Epithelial cell of esophagus (primary cell): ENCODE data around the gene SMIM20.
A peak's percentile ranks its signal among the peaks of the same experiment; 100 is the strongest.
"Not testable (repeated sequence)": the region's sequence is repeated elsewhere in the genome, so short reads cannot be mapped to it uniquely, and the experiment has no call there.

Experiments used
- DNase-seq: peaks from one replicate; pipeline ENCODE4 v3.0.0; 2010; ENCODE audit warnings: low read depth
- H3K4me3 ChIP-seq: 2 replicates; pipeline ENCODE4 v1.5.1; 2011; ENCODE audit warnings: mild to moderate bottlenecking, low read length, control low read depth
- TF ChIP-seq, protein P1 (sequence below): IDR thresholded peaks from 2 replicates; pipeline ENCODE4 v1.5.1; 2011; ENCODE audit warnings: low read depth, mild to moderate bottlenecking, low read length, control low read depth, inconsistent platforms; ENCODE audit not compliant: insufficient read depth; ENCODE audit errors: missing control alignments

Gene SMIM20

DNA sequence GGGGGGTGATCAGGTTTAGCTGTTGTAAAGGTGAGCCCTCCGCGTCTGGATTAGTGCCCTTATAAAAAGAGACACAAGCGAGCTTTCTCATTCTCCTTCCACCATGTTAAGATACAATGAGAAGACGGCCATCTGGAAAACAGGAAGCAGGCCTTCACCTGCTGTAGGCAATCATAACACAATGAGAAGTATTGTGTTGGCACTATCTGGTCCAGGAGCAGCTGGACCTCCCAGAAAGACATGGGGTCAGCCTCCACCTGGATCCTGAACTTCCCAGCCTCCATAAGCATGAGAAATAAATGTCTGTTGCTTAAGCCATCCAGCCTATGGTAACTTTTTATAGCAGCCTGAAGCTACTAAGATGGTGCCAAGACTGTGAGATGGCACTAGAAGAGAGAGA lies 8.6 kb upstream of the SMIM20 start:
- H3K4me3 ChIP-seq = no peak overlapping the region
- TF ChIP-seq, protein P1, sequence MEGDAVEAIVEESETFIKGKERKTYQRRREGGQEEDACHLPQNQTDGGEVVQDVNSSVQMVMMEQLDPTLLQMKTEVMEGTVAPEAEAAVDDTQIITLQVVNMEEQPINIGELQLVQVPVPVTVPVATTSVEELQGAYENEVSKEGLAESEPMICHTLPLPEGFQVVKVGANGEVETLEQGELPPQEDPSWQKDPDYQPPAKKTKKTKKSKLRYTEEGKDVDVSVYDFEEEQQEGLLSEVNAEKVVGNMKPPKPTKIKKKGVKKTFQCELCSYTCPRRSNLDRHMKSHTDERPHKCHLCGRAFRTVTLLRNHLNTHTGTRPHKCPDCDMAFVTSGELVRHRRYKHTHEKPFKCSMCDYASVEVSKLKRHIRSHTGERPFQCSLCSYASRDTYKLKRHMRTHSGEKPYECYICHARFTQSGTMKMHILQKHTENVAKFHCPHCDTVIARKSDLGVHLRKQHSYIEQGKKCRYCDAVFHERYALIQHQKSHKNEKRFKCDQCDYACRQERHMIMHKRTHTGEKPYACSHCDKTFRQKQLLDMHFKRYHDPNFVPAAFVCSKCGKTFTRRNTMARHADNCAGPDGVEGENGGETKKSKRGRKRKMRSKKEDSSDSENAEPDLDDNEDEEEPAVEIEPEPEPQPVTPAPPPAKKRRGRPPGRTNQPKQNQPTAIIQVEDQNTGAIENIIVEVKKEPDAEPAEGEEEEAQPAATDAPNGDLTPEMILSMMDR = no peak
- no peak for DNase-seq

DNA sequence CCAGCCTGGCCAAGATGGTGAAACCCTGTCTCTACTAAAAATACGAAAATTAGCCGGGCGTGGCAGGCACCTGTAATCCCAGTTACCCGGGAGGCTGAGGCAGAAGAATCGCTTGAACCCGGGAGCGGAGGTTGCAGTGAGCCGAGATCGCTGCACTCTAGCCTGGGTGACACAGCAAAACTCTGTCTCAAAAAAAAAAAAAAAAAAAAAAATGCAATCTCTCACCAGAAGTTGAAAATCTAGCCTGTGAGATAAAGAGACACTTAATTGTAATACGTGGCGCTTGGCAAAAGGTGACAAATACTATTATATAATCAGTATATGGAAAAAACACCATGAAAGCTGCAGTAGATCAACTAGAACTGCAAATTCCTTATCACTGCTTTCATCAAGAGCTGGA lies 7.9 kb upstream of the SMIM20 start:
- H3K4me3 ChIP-seq, DNase-seq: not testable (repeated sequence)

DNA sequence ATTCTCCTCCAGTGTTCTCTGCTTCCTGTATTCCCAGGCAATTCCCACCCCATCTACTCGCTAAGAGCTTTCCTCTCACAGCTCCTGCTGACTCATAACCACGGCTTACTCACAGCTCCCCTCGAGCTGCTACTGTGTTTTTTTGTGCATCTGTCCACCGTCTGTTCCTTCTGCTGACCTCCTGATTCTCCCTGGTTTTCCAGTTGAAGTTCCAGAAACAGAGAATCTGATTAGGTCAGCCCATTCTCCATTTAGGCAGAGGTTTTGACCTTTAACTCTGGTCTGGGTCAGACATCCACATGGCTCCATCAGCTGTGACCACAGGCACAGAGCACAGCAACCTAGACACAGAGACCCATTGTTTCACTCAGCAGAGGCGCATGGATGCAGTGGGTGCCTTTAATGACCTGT lies 5.5 kb upstream of the SMIM20 start:
- TF ChIP-seq, protein P1 = no peak
- DNase-seq = peak; percentile 89
- no peak overlapping the region for H3K4me3 ChIP-seq

DNA sequence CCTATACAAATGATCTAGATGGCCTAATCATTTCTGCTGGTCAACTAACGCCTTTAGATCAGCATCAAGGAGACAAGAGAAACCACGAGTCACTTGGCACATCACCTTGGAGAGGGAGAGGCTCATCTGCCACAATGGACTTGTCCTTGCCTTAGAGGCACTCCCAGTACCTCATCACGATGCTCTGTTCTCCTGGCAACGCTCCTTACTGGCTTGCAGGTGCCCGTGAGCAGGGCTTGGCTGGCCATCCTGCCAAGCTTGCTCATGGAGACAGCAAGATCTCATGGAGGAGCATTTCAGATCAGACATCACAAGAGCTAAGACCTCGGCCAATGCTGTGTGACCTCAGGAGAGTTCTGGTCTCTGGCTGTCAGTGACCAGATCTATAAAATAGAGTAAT lies 2.7 kb upstream of the SMIM20 start:
- H3K4me3 ChIP-seq = no peak overlapping the region
- no peak for DNase-seq
- TF ChIP-seq, protein P1 = no peak

DNA sequence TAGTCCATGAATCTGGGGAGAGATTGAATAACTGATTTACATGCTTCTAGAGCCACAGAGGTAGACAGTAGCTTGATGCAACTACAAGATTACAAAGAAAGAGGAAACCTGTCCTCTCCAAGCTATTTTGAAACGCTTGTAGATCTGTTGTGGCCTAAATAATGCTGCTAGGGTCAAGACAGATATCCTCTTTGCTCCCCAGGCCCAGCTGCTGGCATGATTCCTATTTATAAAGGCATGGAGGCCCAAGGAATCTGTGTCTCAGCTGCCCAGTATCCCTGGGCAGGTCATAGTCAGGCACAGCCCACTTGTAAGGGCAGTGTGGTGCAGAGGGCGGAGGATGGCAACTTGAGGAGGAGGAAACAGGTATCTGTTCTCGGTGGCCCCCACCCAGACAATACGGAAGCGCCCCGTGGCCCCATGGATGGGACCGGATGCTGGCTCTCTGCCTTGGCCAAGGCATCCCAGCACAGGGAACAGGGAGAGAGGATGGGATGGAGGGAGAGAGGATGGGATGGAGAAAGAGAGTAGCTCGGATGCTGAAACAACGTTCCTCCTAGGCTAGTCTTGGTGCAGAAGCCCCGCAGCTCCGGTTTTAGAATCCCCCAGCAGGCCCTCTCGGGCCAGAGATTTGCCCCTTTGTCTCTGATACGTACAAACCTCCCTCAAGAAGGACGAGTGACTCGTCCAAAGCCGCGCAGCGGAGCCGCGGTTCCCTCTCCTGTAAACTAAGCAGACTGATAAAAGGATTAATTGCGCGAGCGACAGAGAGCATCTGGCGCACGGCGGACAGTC lies 767 bp upstream of the SMIM20 start:
- DNase-seq = no peak
- TF ChIP-seq, protein P1 = no peak
- H3K4me3 ChIP-seq = peak overlapping the region; percentile 88

DNA sequence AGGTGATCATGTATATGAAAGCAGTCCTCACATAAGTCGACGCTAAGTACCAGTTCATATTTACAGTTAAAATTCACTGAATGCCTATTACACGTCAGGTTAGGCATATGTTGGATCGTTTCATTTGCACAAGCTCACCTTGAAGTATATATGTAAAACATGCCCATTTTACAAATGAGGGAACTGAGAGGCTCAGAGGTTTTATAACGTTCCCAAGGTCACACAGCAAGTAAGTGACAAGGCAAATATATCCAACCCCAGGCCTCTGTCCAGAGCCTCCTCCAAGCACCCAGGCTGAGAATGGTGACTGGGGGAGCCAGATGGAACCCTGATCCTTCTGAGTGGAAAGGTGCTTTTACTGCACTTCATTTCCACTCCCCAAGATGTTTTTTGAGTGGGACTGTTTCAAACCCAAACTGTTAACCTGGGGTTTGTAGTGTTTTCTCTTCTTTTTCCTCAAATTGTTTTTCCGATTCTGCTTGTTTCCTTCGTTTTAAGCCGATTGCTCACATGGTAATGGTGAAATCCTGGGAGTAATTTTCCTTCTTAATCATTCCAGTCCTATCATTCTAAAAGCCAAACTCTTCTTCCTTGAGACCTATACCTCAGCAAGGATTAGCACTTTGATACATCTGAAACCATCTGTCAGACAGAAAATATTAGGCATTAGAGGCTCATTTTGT lies 791 bp downstream of the SMIM20 start:
- H3K4me3 ChIP-seq = peak overlapping the region; percentile 88
- no peak for DNase-seq

DNA sequence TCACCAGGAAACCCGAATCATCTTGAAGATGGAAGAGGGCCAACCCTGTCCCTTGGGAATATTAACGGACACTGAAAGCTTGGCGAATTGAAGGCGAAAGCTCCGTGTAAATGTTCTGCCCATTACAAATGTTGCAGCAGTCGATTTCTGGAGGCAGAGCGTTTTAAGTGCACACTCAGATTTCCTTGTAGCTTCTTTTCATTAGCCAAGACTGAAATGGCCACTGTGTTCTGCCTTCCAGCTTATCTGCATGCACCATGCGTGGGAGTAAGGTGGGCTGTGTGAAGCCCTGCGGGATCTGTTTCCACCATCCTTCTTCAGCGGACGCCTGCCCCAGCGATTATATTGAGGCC lies 1.3 kb downstream of the SMIM20 start:
- no peak overlapping the region for H3K4me3 ChIP-seq
- DNase-seq = no peak
- TF ChIP-seq, protein P1 = no peak

More for the DNA sequence above, 791 bp downstream of the SMIM20 start:
- TF ChIP-seq, protein P1 = no peak
